NB4 (cell line): ENCODE results near the gene CLK3.

Source experiments
- DNase-seq: peaks from one replicate; pipeline ENCODE4 v3.0.0; 2010; ENCODE audit warnings: low read depth
- H3K4me3 ChIP-seq: one replicate; pipeline ENCODE4 v1.5.1; 2011; ENCODE audit warnings: mild to moderate bottlenecking, low read depth, low read length, moderate library complexity
- CTCF ChIP-seq: IDR thresholded peaks from one replicate; pipeline ENCODE4 v1.5.1; 2012; ENCODE audit warnings: low read depth, low read length
- MAX ChIP-seq: IDR thresholded peaks from 2 replicates; pipeline ENCODE4 v1.6.1; 2011; ENCODE audit warnings: low read depth, low read length
- MYC ChIP-seq: IDR thresholded peaks from 2 replicates; pipeline ENCODE4 v1.6.1; 2011; ENCODE audit warnings: low read depth, low read length
- POLR2A ChIP-seq: IDR thresholded peaks from 2 replicates; pipeline ENCODE4 v1.6.1; 2011; ENCODE audit warnings: mild to moderate bottlenecking; ENCODE audit not compliant: insufficient read length; ENCODE audit errors: extremely low read depth

Gene CLK3

GRCh38 chr15:74615508-74616365 lies at the start of gene CLK3:
CLK3 (plus strand) TSS chr15:74615836; CDS start chr15:74619197, 3,361 bp downstream.
- peak; percentile 87 for TF ChIP-seq POLR2A
- peak; percentile 80 for TF ChIP-seq MYC
- TF ChIP-seq MAX = peak; percentile 49
- TF ChIP-seq CTCF = no peak

GRCh38 chr15:74568594-74568993 lies 47.0 kb upstream of the CLK3 start:
- TF ChIP-seq MAX (no peak), MYC (no peak), CTCF (no peak), POLR2A (no peak)
- H3K4me3 ChIP-seq = no peak overlapping the region
- DNase-seq = no peak

More at GRCh38 chr15:74615508-74616365, at the start of gene CLK3:
- DNase-seq = peak; percentile 98
- H3K4me3 ChIP-seq = peak within 1 kb of the TSS; percentile 89

GRCh38 chr15:74569731-74570070 lies 45.9 kb upstream of the CLK3 start:
- no peak for DNase-seq
- TF ChIP-seq MAX (no peak), POLR2A (no peak), CTCF (no peak), MYC (no peak)

GRCh38 chr15:74571191-74571590 lies 44.4 kb upstream of the CLK3 start:
- no peak for DNase-seq
- TF ChIP-seq CTCF = no peak
- TF ChIP-seq POLR2A = no peak
- no peak for TF ChIP-seq MAX
- no peak for TF ChIP-seq MYC
- H3K4me3 ChIP-seq = no peak overlapping the region

More at GRCh38 chr15:74569731-74570070, 45.9 kb upstream of the CLK3 start:
- no peak overlapping the region for H3K4me3 ChIP-seq

GRCh38 chr15:74573987-74574386 lies 41.6 kb upstream of the CLK3 start:
- no peak overlapping the region for H3K4me3 ChIP-seq
- DNase-seq = no peak
- no peak for TF ChIP-seq MYC

- DNase-seq = no peak
- TF ChIP-seq POLR2A (no peak), CTCF (no peak), MAX (no peak), MYC (no peak)
- no peak overlapping the region for H3K4me3 ChIP-seq
Measured at GRCh38 chr15:74578496-74578994, 37.1 kb upstream of the CLK3 start.
